Raji (cell line): ENCODE results near the gene OR52E5.

ENCODE experiments used
- POLR2A ChIP-seq: IDR thresholded peaks from 2 replicates; pipeline ENCODE4 v1.6.1; 2011; ENCODE audit warnings: low read depth, low read length, control low read depth; ENCODE audit not compliant: insufficient read depth

Gene OR52E5

GRCh38 chr11:5892908-5893307, at the start of gene OR52E5:
Gene OR52E5, plus strand, starts transcription at chr11:5893208. Its CDS starts 7,569 bp downstream, at chr11:5900777.
- TF ChIP-seq POLR2A, result no peak

DNA sequence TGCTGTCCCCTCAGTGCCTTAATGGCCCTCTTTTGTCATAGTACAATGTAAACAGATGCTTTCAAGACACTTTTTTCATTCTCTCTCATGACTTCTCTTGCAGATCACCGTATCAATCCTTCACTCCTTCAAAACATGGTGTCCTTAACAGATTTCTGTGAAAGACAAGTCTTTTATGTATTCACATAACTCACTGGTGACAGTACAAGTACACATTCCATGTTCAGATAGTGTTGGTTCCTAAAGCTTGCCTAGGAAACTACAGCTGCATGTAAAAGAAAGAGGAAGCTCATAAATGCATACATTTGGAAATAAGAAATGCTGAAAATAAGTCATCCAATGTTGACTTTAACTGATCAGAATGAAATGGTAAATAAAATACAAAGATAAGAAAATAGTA, 46.3 kb upstream of the OR52E5 start:
- TF ChIP-seq POLR2A, result no peak

DNA sequence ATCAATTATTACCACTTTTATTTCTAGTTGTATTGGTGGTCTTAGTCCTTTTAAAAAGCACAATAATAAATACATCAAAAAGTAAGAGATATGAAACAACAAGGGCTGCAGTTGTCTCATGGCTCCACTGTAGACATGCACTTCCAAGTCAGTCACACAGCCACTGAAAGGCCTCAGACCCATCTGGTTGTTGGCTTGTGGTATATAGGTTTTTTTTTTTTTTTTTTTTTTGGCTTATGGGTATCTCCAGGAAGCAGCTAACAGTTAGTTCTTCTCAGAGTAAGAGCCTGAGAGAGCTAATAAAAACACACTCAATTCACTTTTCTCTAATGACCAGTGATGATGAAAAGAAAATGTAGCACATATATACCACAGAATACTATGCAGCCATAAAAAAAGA, 45.3 kb upstream of the OR52E5 start:
- TF ChIP-seq POLR2A, result no peak

- no peak for TF ChIP-seq POLR2A
Observed at GRCh38 chr11:5851002-5851401, 42.0 kb upstream of the OR52E5 start.

DNA sequence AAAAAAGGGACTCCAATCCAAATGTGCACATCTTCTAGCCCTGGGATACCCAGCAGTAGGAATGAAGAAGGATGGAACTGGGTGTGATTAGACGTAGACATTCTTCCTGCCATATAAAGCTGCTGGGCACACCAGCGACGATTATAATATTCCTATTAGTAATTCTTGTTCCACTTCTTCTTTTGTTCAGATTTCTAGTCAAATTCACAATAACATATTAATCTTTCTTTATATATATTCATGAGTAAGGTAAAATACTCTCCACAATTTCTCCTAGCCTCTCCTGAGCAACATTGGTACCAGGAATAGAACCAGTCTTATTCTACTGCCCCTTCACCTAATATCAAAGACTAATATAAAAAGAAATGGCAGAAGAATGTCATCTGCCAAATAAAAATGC, 35.4 kb upstream of the OR52E5 start, which contains the start of gene OR52E8:
OR52E8 (minus strand) TSS at position 101 of the 400 bp plus-strand sequence; CDS start at position 101, 0 bp downstream.
- no peak for TF ChIP-seq POLR2A

DNA sequence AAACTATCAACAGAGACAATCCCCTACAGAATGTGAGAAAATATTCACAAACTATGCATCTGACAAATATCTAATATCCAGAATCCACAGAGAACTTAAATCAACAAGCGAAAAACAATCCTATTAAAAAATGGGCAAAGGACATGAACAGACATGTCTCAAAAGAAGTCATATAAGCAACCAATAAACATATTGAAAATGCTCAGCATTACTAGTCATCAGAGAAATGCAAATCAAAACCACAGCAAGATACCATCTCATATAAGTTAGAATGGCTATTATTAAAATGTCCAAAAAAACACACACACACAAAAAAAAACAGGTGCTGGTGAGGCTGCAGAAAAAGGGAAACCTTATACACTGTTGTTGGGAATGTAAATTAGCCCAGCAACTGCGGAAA, 27.2 kb upstream of the OR52E5 start:
- no peak for TF ChIP-seq POLR2A

- no peak for TF ChIP-seq POLR2A
Observed at GRCh38 chr11:5878564-5878963, 14.4 kb upstream of the OR52E5 start.

DNA sequence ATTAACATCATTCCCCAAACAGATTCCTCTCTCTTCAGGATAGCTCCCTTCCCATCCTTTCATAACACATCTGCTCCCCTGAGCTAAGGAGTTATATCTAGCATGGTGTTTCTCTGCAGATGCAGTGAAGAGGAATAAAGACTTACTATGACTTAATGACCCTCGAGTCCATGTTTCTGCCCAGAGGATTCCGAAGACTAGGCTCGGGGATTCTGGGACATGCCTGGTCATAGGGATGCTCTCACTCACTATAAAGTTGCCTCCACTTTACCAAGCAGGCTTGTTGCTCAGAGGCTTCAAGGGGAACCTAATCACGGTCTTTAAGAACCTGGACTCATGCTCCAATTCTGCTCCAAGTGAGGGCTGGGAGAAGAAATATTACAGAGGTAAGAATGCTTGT, 12.7 kb upstream of the OR52E5 start, which contains the start of gene OR52E4:
OR52E4 (plus strand) TSS at position 301 of the 400 bp plus-strand sequence. CDS start 3,664 bp downstream, outside the sequence.
- TF ChIP-seq POLR2A, result no peak

DNA sequence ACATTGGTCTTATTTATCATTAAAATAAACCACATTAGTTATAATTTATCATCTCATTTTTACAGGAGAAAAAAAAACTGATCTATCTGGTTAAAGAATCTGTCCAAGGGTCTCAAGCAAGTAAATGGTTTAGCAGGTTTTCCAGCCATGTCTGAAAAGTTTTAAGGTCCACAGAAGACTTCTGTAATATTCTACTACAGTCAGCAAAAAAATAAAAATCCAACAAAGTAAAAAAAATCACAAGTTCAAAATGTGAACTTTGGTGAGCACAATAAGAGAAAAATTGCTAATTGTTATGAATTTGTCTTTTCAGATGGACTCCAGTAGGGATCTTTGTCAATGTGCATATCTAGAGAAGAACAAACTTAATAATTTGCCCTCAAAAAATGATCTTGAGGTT, 11.3 kb upstream of the OR52E5 start:
- no peak for TF ChIP-seq POLR2A

DNA sequence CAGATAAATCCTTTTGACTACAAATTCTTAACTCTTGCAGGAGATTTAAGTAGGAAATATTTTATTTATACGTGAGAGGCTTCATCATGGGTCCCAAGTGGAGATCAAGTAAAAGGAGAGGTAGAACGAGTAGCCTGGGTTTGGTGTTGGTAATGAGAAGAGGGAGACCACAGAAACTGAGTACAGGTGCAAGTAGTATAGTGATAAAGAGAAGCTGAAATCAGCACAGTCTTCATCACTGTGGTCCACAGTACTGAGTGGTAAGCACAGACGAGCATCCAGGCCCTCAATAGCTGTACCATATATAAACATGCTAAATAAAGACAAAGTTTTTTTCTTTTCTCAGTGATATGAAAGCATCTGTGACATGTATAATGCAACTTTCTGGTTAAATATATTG, 5.8 kb upstream of the OR52E5 start:
- no peak for TF ChIP-seq POLR2A

GRCh38 chr11:5887661-5888060, 5.3 kb upstream of the OR52E5 start:
- no peak for TF ChIP-seq POLR2A

DNA sequence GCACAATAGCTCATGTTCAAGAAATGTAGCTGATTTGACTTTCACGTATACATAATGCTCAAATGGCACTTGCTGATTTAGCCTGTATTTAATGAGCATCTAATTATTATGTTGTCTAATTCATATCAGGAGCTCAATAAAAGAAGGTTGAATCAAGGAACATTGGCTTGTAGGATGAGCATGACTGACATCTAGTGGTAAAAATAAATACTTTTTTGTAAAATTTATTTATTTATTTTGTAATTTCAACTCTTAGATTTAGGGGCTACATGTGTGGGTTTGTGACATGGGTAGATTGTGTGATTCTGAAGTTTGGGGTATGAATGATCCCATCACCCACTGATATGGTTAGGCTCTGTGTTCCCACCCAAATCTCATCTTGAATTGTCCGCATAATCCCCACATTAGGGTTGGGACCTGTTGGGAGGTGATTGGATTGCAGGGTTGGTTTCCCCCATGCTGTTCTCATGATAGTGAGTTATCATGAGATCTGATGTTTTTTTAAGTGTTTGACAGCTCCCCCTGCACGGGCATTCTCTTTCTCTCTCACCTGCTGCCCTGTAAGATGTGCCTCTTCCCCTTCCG, 1.7 kb upstream of the OR52E5 start:
- TF ChIP-seq POLR2A, result no peak

- no peak for TF ChIP-seq POLR2A
Observed at GRCh38 chr11:5899534-5899933, 6.5 kb downstream of the OR52E5 start.

DNA sequence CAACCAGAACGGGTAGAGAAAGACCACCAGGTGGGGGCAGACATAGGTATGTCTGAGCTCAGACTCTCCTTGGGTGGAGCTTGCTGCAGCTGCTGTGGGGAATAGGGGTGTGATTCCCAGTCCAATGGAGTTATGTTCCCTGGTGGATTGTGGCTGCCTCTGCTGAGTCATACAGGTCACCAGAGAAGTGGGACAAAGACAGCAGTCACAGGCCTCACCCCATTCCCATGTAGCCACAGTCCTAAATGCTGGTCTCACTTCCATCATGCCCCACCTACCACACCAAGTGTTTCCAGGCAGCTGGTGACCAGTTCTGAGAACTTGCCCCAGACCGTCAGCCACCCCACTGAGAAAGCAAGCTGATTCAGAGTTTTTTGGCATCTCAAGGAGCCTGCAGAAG, 17.5 kb downstream of the OR52E5 start:
- TF ChIP-seq POLR2A, result no peak

- TF ChIP-seq POLR2A, result no peak
Observed at GRCh38 chr11:5922749-5923426, 29.9 kb downstream of the OR52E5 start.

GRCh38 chr11:5923427-5923776, 30.4 kb downstream of the OR52E5 start:
- TF ChIP-seq POLR2A, result no peak

DNA sequence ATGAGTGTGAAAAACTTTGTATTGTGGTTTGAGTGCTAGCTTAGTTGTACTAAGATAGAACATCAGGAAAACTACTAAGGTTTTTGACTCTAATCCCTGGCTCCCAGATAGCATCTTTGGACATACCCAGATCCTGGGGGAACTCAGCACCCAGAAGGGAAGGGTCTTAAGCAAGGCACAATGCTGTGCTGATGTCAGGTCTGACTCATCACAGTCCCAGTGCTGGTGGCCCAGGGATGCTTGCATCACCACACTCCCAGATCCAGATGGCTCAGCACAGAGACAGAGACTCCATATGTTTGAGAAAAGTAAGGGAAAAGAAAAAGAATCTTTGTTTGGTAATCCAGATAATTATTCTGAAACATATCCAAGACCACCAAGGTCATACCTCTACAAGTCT, 30.8 kb downstream of the OR52E5 start:
- no peak for TF ChIP-seq POLR2A

DNA sequence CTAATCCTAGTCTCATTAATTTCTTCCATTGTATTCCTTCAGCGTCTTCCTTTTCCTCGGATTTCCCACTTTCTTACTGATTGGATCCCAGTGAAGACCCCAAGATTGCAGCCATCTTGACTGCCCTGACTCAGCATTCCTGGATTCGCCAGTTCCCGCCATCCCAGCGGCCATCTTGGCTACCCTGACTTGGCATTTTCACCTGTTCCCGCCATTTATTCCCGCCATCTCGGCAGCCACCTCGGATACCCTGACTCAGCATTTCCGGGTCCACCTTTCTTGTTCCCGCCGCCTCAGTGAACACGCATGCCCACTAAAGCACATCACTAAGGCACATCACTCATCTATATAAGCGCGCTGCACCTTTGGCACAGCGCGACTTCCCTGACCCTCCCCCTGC, 35.3 kb downstream of the OR52E5 start:
- no peak for TF ChIP-seq POLR2A

DNA sequence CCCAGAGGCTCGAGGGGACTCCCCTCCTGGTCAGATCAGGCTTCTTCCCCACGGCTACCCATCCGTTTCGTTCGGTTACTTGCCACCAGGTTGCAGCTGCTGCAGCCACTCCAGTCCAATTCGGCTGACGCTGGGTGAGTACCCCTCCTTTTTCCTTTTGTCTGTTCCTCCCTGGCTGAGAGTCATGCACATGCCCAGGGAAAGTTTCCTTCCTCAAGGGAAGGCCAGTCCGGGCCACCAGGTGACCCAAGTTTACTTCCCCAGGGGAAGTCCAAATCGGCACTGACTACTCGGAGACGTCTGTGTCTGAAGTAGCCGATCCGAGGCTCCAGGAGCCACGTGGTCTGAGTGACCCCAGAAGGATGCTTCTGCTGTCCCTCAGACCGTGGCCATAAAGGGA, 35.8 kb downstream of the OR52E5 start:
- TF ChIP-seq POLR2A, result no peak
